SK-N-SH (cell line): Measurements from ENCODE around the gene CDV3. TPM values are rescaled to one million over a fixed set of nuclear protein-coding genes. Genes with fewer than 3 reads are reported as not detected.

Source experiments
- CTCF ChIA-PET: fragments of 300-600, 350-600 bp; formaldehyde crosslinking; extraction: SDS; loops from one replicate; lab custom pipeline; 2021; lab: Yijun Ruan, JAX
- POLR2A ChIA-PET: fragments of 350-600 bp; sonication (Branson Sonifier 250); formaldehyde crosslinking; extraction: SDS; loops from one replicate; lab custom pipeline; 2020; ENCODE audit warnings: antibody characterized with exemption, inconsistent platforms; lab: Yijun Ruan, JAX
- DNase-seq: peaks from one replicate; pipeline ENCODE4 v3.0.0; 2012
- H2AFZ ChIP-seq: fragments of 200-600 bp; sonication (generic); 2 replicates; pipeline ENCODE4 v1.8.1; 2016; ENCODE audit warnings: antibody characterized with exemption, mild to moderate bottlenecking, low read depth
- H3F3A ChIP-seq: fragments of 200-600 bp; sonication (generic); replicated peaks from 2 replicates; pipeline ENCODE3; 2016; ENCODE audit warnings: antibody characterized with exemption, mild to moderate bottlenecking; ENCODE audit not compliant: insufficient read depth
- H3K27ac ChIP-seq, 2 experiments: fragments of 200-500 bp in 1 of 2; fragments of 200-600 bp in 1 of 2; sonication (Bioruptor generic) in 1 of 2; sonication (generic), shearing (Covaris generic) in 1 of 2; 2 replicates each; pipeline versions ENCODE4 v1.5.1 to v1.6.1; 2014 to 2016; ENCODE audit warnings: low read depth in 2 of 2, inconsistent platforms in 1 of 2, low read length in 1 of 2, mild to moderate bottlenecking in 1 of 2, mixed read lengths in 1 of 2
- H3K27me3 ChIP-seq: fragments of 200-600 bp; sonication (generic), shearing (Covaris generic); 2 replicates; pipeline ENCODE4 v1.6.1; 2016; ENCODE audit warnings: mixed run types; ENCODE audit not compliant: insufficient read depth
- H3K36me3 ChIP-seq, 2 experiments: fragments of 200-500 bp in 1 of 2; fragments of 200-600 bp in 1 of 2; sonication (Bioruptor generic) in 1 of 2; sonication (generic) in 1 of 2; replicated peaks in 1 of 2; 2 replicates each; pipeline versions ENCODE3 to v1.5.1; 2014 to 2016; ENCODE audit warnings: low read length in 1 of 2, mild to moderate bottlenecking in 1 of 2; ENCODE audit not compliant: insufficient read depth in 2 of 2, control insufficient read depth in 1 of 2
- H3K4me1 ChIP-seq, 2 experiments: fragments of 200-500 bp in 1 of 2; fragments of 200-600 bp in 1 of 2; sonication (Bioruptor generic) in 1 of 2; sonication (generic), shearing (Covaris generic) in 1 of 2; 2 replicates each; pipeline versions ENCODE4 v1.5.1 to v1.6.1; 2014 to 2016; ENCODE audit warnings: low read depth in 1 of 2, low read length in 1 of 2, mixed run types in 1 of 2; ENCODE audit not compliant: insufficient read depth in 2 of 2, control insufficient read depth in 1 of 2
- H3K4me2 ChIP-seq: fragments of 200-600 bp; sonication (generic), shearing (Covaris generic); 2 replicates; pipeline ENCODE4 v1.6.1; 2017; ENCODE audit warnings: mixed run types
- H3K4me3 ChIP-seq, 2 experiments: fragments of 200-500 bp in 1 of 2; fragments of 200-600 bp in 1 of 2; sonication (Bioruptor generic) in 1 of 2; sonication (generic), shearing (Covaris generic) in 1 of 2; 2 replicates each; pipeline versions ENCODE4 v1.5.1 to v1.8.1; 2014 to 2016; ENCODE audit warnings: low read depth in 2 of 2, inconsistent platforms in 1 of 2, low read length in 1 of 2, mild to moderate bottlenecking in 1 of 2, mixed read lengths in 1 of 2, moderate library complexity in 1 of 2
- H3K79me2 ChIP-seq: fragments of 200-600 bp; sonication (generic); 2 replicates; pipeline ENCODE4 v1.8.1; 2017; ENCODE audit warnings: mild to moderate bottlenecking; ENCODE audit not compliant: insufficient read depth
- H3K9ac ChIP-seq: fragments of 200-600 bp; sonication (generic); 2 replicates; pipeline ENCODE4 v1.6.1; 2017; ENCODE audit warnings: mixed run types
- H3K9me2 ChIP-seq: fragments of 200-600 bp; sonication (generic); 2 replicates; pipeline ENCODE4 v1.6.1; 2017; ENCODE audit warnings: mixed run types
- H3K9me3 ChIP-seq: fragments of 200-600 bp; sonication (generic); 2 replicates; pipeline ENCODE4 v1.6.1; 2017; ENCODE audit warnings: mixed run types, mild to moderate bottlenecking, moderate library complexity
- H4K20me1 ChIP-seq: fragments of 200-600 bp; sonication (generic); 2 replicates; pipeline ENCODE4 v1.6.1; 2017; ENCODE audit warnings: mild to moderate bottlenecking, mixed run types; ENCODE audit not compliant: insufficient read depth
- FOSL2 ChIP-seq: IDR thresholded peaks from 2 replicates; pipeline ENCODE4 v1.4.0; 2012; ENCODE audit warnings: low read depth, mild to moderate bottlenecking, moderate library complexity, borderline replicate concordance
- FOXM1 ChIP-seq: IDR thresholded peaks from 2 replicates; pipeline ENCODE4 v1.4.0; 2012; ENCODE audit warnings: low read depth, mild to moderate bottlenecking
- JUND ChIP-seq: IDR thresholded peaks from 2 replicates; pipeline ENCODE4 v1.4.0; 2012
- NFIC ChIP-seq: IDR thresholded peaks from 2 replicates; pipeline ENCODE4 v1.4.0; 2012; ENCODE audit warnings: borderline replicate concordance
- PBX3 ChIP-seq: IDR thresholded peaks from 2 replicates; pipeline ENCODE4; 2012
- RXRA ChIP-seq: IDR thresholded peaks from 2 replicates; pipeline ENCODE4 v1.4.0; 2012; ENCODE audit warnings: low read depth, mild to moderate bottlenecking, borderline replicate concordance
- TAF1 ChIP-seq: IDR thresholded peaks from 2 replicates; pipeline ENCODE4 v1.6.1; 2012; ENCODE audit warnings: low read depth, mild to moderate bottlenecking, low read length, moderate library complexity, borderline replicate concordance
- TCF12 ChIP-seq: IDR thresholded peaks from 2 replicates; pipeline ENCODE4 v1.4.0; 2012
- WGBS: methylation state at CpG from one replicate; pipeline ENCODE4 v1.1.6; 2017; ENCODE audit warnings: low lambda C conversion rate; 5-methylcytosine and 5-hydroxymethylcytosine counted together
- polyA plus RNA-seq, 3 experiments: library from polyadenylated mRNA; depleted of rRNA; stranded (reverse); fragments of >200 nt; gene quantifications; 2 replicates each; pipeline ENCODE4 v1.2.3, GENCODE V29; 2012
- TF ChIP-seq, protein P1 (sequence below): IDR thresholded peaks from 2 replicates; pipeline ENCODE4 v1.4.0; 2012; ENCODE audit warnings: low read depth, borderline replicate concordance

The CDV3 gene
- polyA plus RNA-seq, 1 of the 3 experiments (the other 2 are of a cell fraction), result 35.4 TPM

DNA sequence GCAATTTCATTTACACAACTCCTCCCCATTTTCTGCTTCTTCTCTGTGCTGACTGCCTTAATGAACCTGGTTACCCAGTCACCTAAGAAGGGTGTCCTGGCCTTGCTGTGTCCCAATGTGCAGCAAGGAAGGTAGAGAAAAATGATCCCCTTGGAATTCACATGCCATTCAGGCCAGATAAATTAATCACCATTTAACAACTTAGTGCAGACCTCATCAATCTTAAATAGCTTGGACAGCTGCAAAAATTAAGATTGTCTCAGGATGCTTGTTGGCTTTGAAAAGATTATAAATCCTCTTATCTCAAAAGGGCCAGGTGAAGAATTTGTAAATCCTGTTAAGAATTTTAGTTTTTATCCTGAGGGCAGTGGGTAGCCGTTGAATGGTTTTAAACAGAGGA lies 9.7 kb upstream of the CDV3 start:
- no peak for TF ChIP-seq TAF1
- TF ChIP-seq PBX3, result peak; percentile 10; the same call in 1 of the 2 replicates
- TF ChIP-seq, all 33 proteins: peak for 1
- Histone ChIP-seq H3K9me2 (no peaks in the 10 kb centered on the region), H3K4me2 (no peak overlapping the region), H3K27ac (peak overlapping the region in 1 of 2 experiments; percentile 19; a peak in 1 of 4 replicates), H3K79me2 (no peaks in the 10 kb centered on the region), H3K4me1 (peaks cover 2 to 5% of the 10 kb centered on the region in 2 experiments; a peak in 2 of 4 replicates), H3K36me3 (no peaks in the 10 kb centered on the region), H3K4me3 (no peak overlapping the region), H3K9ac (no peak overlapping the region), H3K27me3 (no peaks in the 10 kb centered on the region), H4K20me1 (no peaks in the 10 kb centered on the region), H3K9me3 (no peaks in the 10 kb centered on the region), H3F3A (peaks cover 9% of the 10 kb centered on the region), H2AFZ (no peak overlapping the region)
- 64% methylated on average over 1 of the region's 1 CpG for WGBS
- CTCF ChIA-PET, result interaction anchor here (0.7 kb wide), 1 partner anchor 20 kb away, joined by 3 read pairs; no protein-coding TSS in a partner anchor
- POLR2A ChIA-PET, result interaction anchor here (2.6 kb wide), 1 partner anchor 9 kb away, joined by 8 read pairs; the partner anchor contains the start of gene CDV3
- DNase-seq, result no peak

- Histone ChIP-seq H2AFZ (no peak overlapping the region), H3F3A (peaks cover 29% of the 10 kb centered on the region), H3K79me2 (no peaks in the 10 kb centered on the region), H3K9ac (no peak overlapping the region), H3K4me2 (peak overlapping the region; percentile 23; the same call in 1 of the 2 replicates), H3K27ac (peak overlapping the region in 1 of 2 experiments; percentile 45; a peak in 3 of 4 replicates), H3K4me1 (peaks cover 7 to 31% of the 10 kb centered on the region in 2 experiments), H3K27me3 (no peaks in the 10 kb centered on the region), H4K20me1 (no peaks in the 10 kb centered on the region), H3K36me3 (no peaks in the 10 kb centered on the region), H3K4me3 (no peak overlapping the region), H3K9me3 (no peaks in the 10 kb centered on the region), H3K9me2 (no peaks in the 10 kb centered on the region)
- TF ChIP-seq PBX3, result peak; percentile 36; the same call in 1 of the 2 replicates
- TF ChIP-seq NFIC, result peak; percentile 16; the same call in 1 of the 2 replicates
- TF ChIP-seq FOSL2, result peak; percentile 65; the same call in 1 of the 2 replicates
- TF ChIP-seq FOXM1, result no peak
- peak; percentile 31 for TF ChIP-seq JUND
- peak; percentile 89 for TF ChIP-seq RXRA
- peak; percentile 75 for TF ChIP-seq TCF12
- TF ChIP-seq, protein P1, sequence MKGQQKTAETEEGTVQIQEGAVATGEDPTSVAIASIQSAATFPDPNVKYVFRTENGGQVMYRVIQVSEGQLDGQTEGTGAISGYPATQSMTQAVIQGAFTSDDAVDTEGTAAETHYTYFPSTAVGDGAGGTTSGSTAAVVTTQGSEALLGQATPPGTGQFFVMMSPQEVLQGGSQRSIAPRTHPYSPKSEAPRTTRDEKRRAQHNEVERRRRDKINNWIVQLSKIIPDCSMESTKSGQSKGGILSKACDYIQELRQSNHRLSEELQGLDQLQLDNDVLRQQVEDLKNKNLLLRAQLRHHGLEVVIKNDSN, result no peak
- ChIA-PET POLR2A (interaction anchor here (0.6 kb wide), 1 partner anchor 861 kb away, joined by 3 read pairs; no protein-coding TSS in a partner anchor), CTCF (interaction anchor here (0.6 to 2.0 kb wide), 2 partner anchors 10 to 131 kb away, joined by 3 to 6 read pairs; no protein-coding TSS in a partner anchor)
- DNase-seq, result no peak
- WGBS, result 41% methylated on average over 8 of the region's 8 CpGs
Observed at GRCh38 chr3:133568294-133569014, 5.0 kb upstream of the CDV3 start.
